GM12874 (cell line): Measurements from ENCODE around the gene SNRK.

Source experiments
- CTCF ChIP-seq: IDR thresholded peaks from 2 replicates; pipeline ENCODE4 v1.5.1; 2011; ENCODE audit warnings: low read depth, mild to moderate bottlenecking, control low read depth, low read length, moderate library complexity; ENCODE audit not compliant: insufficient read depth

The SNRK gene

GRCh38 chr3:43307649-43308048 lies 21.3 kb downstream of the SNRK start:
- no peak for TF ChIP-seq CTCF

- TF ChIP-seq CTCF = no peak
Measured at GRCh38 chr3:43309372-43310305, 23.3 kb downstream of the SNRK start.

- no peak for TF ChIP-seq CTCF
Measured at GRCh38 chr3:43316783-43317460, 30.6 kb downstream of the SNRK start.

- no peak for TF ChIP-seq CTCF
Measured at GRCh38 chr3:43317461-43318316, 31.3 kb downstream of the SNRK start.

- no peak for TF ChIP-seq CTCF
Measured at GRCh38 chr3:43319376-43319775, 33.0 kb downstream of the SNRK start.

- no peak for TF ChIP-seq CTCF
Measured at GRCh38 chr3:43319794-43320193, 33.5 kb downstream of the SNRK start.

GRCh38 chr3:43320288-43320687 lies 33.9 kb downstream of the SNRK start:
- no peak for TF ChIP-seq CTCF
